IMR-90 (cell line): ENCODE measurements around the gene SLC26A5. TPM values are rescaled to one million over a fixed set of nuclear protein-coding genes. Genes with fewer than 3 reads are reported as not detected.

Experiments used
- ATAC-seq: fragments of 200-7000 bp; cut with Tn5 transposase; 2 replicates; pipeline ENCODE4 v1.9.1; 2020; ENCODE audit warnings: low read depth, mild to moderate bottlenecking, moderate library complexity
- BruUV-seq: library from RNA; stranded (reverse); fragments of 400-500 nt; replicated peaks from 2 replicates; lab custom pipeline; 2021; lab: Mats Ljungman, UMichigan
- CTCF ChIA-PET: fragments of 300-600 bp; formaldehyde crosslinking; extraction: SDS; loops from one replicate; lab custom pipeline; 2021; ENCODE audit warnings: antibody characterized with exemption; lab: Yijun Ruan, JAX
- POLR2A ChIA-PET: fragments of 300-600 bp; sonication (Branson Sonifier 250); formaldehyde crosslinking; loops from one replicate; lab custom pipeline; 2022; ENCODE audit warnings: antibody characterized with exemption; ENCODE audit not compliant: unreplicated experiment; lab: Charles Lee
- DNase-seq: peaks from one replicate; pipeline ENCODE4 v3.0.0; 2013
- H2AFZ ChIP-seq: replicated peaks from 2 replicates; pipeline ENCODE3; 2013; ENCODE audit warnings: low read length, mild to moderate bottlenecking; ENCODE audit not compliant: poor library complexity
- H2AK5ac ChIP-seq: 2 replicates; pipeline ENCODE4 v1.6.1; 2013; ENCODE audit warnings: low read depth, low read length, inconsistent platforms
- H2AK9ac ChIP-seq: replicated peaks from 2 replicates; pipeline ENCODE3; 2013; ENCODE audit warnings: mild to moderate bottlenecking, low read depth, low read length, moderate library complexity; ENCODE audit not compliant: poor library complexity
- H2BK120ac ChIP-seq: 2 replicates; pipeline ENCODE4 v1.6.1; 2013; ENCODE audit warnings: low read depth, low read length, inconsistent platforms
- H2BK15ac ChIP-seq: 3 replicates; pipeline ENCODE4 v1.6.1; 2013; ENCODE audit warnings: low read depth, low read length, inconsistent platforms
- H2BK20ac ChIP-seq: 2 replicates; pipeline ENCODE4 v1.6.1; 2013; ENCODE audit warnings: low read depth, mild to moderate bottlenecking, inconsistent platforms, low read length, moderate library complexity
- H2BK5ac ChIP-seq: 2 replicates; pipeline ENCODE4 v1.6.1; 2013; ENCODE audit warnings: mild to moderate bottlenecking, low read depth, low read length, inconsistent platforms; ENCODE audit not compliant: poor library complexity, severe bottlenecking
- H3K14ac ChIP-seq: replicated peaks from 2 replicates; pipeline ENCODE4 v1.6.1; 2013; ENCODE audit warnings: low read depth, low read length, inconsistent platforms
- H3K18ac ChIP-seq: 2 replicates; pipeline ENCODE4 v1.6.1; 2013; ENCODE audit warnings: low read depth, low read length, control low read depth
- H3K23ac ChIP-seq: 2 replicates; pipeline ENCODE4 v1.6.1; 2013; ENCODE audit warnings: low read depth, low read length, inconsistent platforms
- H3K27ac ChIP-seq: 2 replicates; pipeline ENCODE4 v1.5.1; 2013; ENCODE audit warnings: mild to moderate bottlenecking, control low read depth, low read length; ENCODE audit not compliant: insufficient read depth
- H3K27me3 ChIP-seq: 2 replicates; pipeline ENCODE4 v1.6.1; 2013; ENCODE audit warnings: low read length; ENCODE audit not compliant: control insufficient read depth, insufficient read depth
- H3K36me3 ChIP-seq: 2 replicates; pipeline ENCODE4 v1.6.1; 2013; ENCODE audit warnings: low read length, mixed read lengths; ENCODE audit not compliant: control insufficient read depth, insufficient read depth
- H3K4ac ChIP-seq: 2 replicates; pipeline ENCODE4 v1.6.1; 2013; ENCODE audit warnings: low read depth, low read length, inconsistent platforms
- H3K4me1 ChIP-seq: 2 replicates; pipeline ENCODE4 v1.6.1; 2013; ENCODE audit warnings: low read length, mixed read lengths; ENCODE audit not compliant: control insufficient read depth, insufficient read depth
- H3K4me2 ChIP-seq: 2 replicates; pipeline ENCODE4 v1.6.1; 2013; ENCODE audit warnings: low read depth, mild to moderate bottlenecking, control low read depth, low read length, moderate library complexity
- H3K4me3 ChIP-seq: 2 replicates; pipeline ENCODE4 v1.5.1; 2013; ENCODE audit warnings: low read depth, mild to moderate bottlenecking, control low read depth, low read length, moderate library complexity; ENCODE audit not compliant: insufficient read depth
- H3K56ac ChIP-seq: 2 replicates; pipeline ENCODE4 v1.6.1; 2013; ENCODE audit warnings: low read length, inconsistent platforms; ENCODE audit not compliant: insufficient read depth; ENCODE audit errors: extremely low read depth
- H3K79me1 ChIP-seq, 2 experiments: 2 replicates each; pipeline ENCODE4 v1.6.1; 2013; ENCODE audit warnings: low read length in 2 of 2, inconsistent platforms in 1 of 2, low read depth in 1 of 2
- H3K9ac ChIP-seq: 2 replicates; pipeline ENCODE4 v1.6.1; 2013; ENCODE audit warnings: low read depth, low read length, control low read depth
- H3K9me1 ChIP-seq: 2 replicates; pipeline ENCODE4 v1.6.1; 2013; ENCODE audit warnings: low read length, inconsistent platforms; ENCODE audit not compliant: insufficient read depth
- H3K9me3 ChIP-seq: 2 replicates; pipeline ENCODE4 v1.6.1; 2013; ENCODE audit warnings: low read length; ENCODE audit not compliant: control insufficient read depth, insufficient read depth
- H4K20me1 ChIP-seq: 2 replicates; pipeline ENCODE4 v1.6.1; 2013; ENCODE audit warnings: low read length, inconsistent platforms; ENCODE audit not compliant: insufficient read depth
- H4K5ac ChIP-seq: 2 replicates; pipeline ENCODE4 v1.6.1; 2013; ENCODE audit warnings: mild to moderate bottlenecking, low read depth, low read length, control low read depth
- H4K8ac ChIP-seq, 2 experiments: 2 replicates each; pipeline ENCODE4 v1.6.1; 2013; ENCODE audit warnings: low read depth in 2 of 2, low read length in 2 of 2, control low read depth in 1 of 2, inconsistent platforms in 1 of 2
- H4K91ac ChIP-seq: 2 replicates; pipeline ENCODE4 v1.6.1; 2013; ENCODE audit warnings: low read depth, low read length, inconsistent platforms; ENCODE audit not compliant: insufficient read depth
- BHLHE40 ChIP-seq: fragments of 150-350 bp; IDR thresholded peaks from 2 replicates; pipeline ENCODE4 v1.6.1; 2016; ENCODE audit warnings: mild to moderate bottlenecking, low read depth, low read length
- CEBPB ChIP-seq: IDR thresholded peaks from 2 replicates; pipeline ENCODE4 v1.6.1; 2012; ENCODE audit warnings: low read depth, low read length, improper control_type of control experiment
- CHD1 ChIP-seq: IDR thresholded peaks from 2 replicates; pipeline ENCODE4 v1.6.1; 2012; ENCODE audit warnings: low read depth, low read length, improper control_type of control experiment
- FOS ChIP-seq: fragments of 150-350 bp; IDR thresholded peaks from 2 replicates; pipeline ENCODE4 v1.6.1; 2016; ENCODE audit warnings: low read depth, low read length
- MAFK ChIP-seq: IDR thresholded peaks from 2 replicates; pipeline ENCODE4 v1.6.1; 2012; ENCODE audit warnings: low read depth, low read length, improper control_type of control experiment
- MAZ ChIP-seq: IDR thresholded peaks from 2 replicates; pipeline ENCODE4 v1.6.1; 2012; ENCODE audit warnings: low read depth, mild to moderate bottlenecking, low read length, improper control_type of control experiment, moderate library complexity, borderline replicate concordance
- MXI1 ChIP-seq: IDR thresholded peaks from 2 replicates; pipeline ENCODE4 v1.6.1; 2012; ENCODE audit warnings: low read depth, mild to moderate bottlenecking, low read length, moderate library complexity, borderline replicate concordance
- NFE2L2 ChIP-seq: fragments of 150-350 bp; IDR thresholded peaks from 2 replicates; pipeline ENCODE4 v1.6.1; 2016; ENCODE audit warnings: low read depth, mild to moderate bottlenecking, low read length
- POLR2A ChIP-seq: IDR thresholded peaks from 2 replicates; pipeline ENCODE4 v1.6.1; 2012; ENCODE audit warnings: mild to moderate bottlenecking, low read depth, low read length
- RAD21 ChIP-seq: IDR thresholded peaks from 2 replicates; pipeline ENCODE4 v1.6.1; 2012; ENCODE audit warnings: low read length, improper control_type of control experiment
- RCOR1 ChIP-seq: IDR thresholded peaks from 2 replicates; pipeline ENCODE4 v1.6.1; 2012; ENCODE audit warnings: mild to moderate bottlenecking, low read length, improper control_type of control experiment; ENCODE audit not compliant: insufficient replicate concordance
- RFX5 ChIP-seq: IDR thresholded peaks from 2 replicates; pipeline ENCODE4 v1.8.0; 2012; ENCODE audit warnings: low read depth, mild to moderate bottlenecking, low read length, moderate library complexity
- SMC3 ChIP-seq: fragments of 150-350 bp; IDR thresholded peaks from 2 replicates; pipeline ENCODE4 v1.6.1; 2016; ENCODE audit warnings: low read depth, mild to moderate bottlenecking, antibody characterized with exemption, low read length, moderate library complexity
- WGBS, 2 experiments: methylation state at CpG; one replicate each; pipeline versions ENCODE4 v1.1.5 to v1.1.7; 2013; ENCODE audit warnings: missing lambda C conversion rate in 2 of 2; ENCODE audit not compliant: insufficient read length in 1 of 2; ENCODE audit errors: extremely low coverage in 2 of 2; 5-methylcytosine and 5-hydroxymethylcytosine counted together
- dilution Hi-C: fragments of 300-500 bp; cut with HindIII; formaldehyde crosslinking; loops from one replicate; pipeline ENCODE4 v1.14.3; 2018; ENCODE audit warnings: low sequenced_read_pairs; ENCODE audit not compliant: unreplicated experiment
- in situ Hi-C: fragments of 300-500 bp; cut with MboI; formaldehyde crosslinking; loops from 3 replicates; pipeline ENCODE4 v1.14.3; 2019; ENCODE audit warnings: low sequenced_read_pairs, inconsistent platforms, mixed read lengths
- intact Hi-C: fragments of 100-400 bp; cut with micrococcal nuclease; formaldehyde crosslinking; loops from 2 replicates; pipeline ENCODE4 v1.10.0; 2022
- polyA plus RNA-seq, 3 experiments: library from polyadenylated mRNA; depleted of rRNA; stranded (reverse); fragments of >200 nt; gene quantifications; 2 replicates each; pipeline ENCODE4 v1.2.3, GENCODE V29; 2012; ENCODE audit warnings: low replicate concordance in 1 of 3
- total RNA-seq: library from RNA; depleted of rRNA; stranded (reverse); fragments of >200 nt; gene quantifications from 2 replicates; pipeline ENCODE4 v1.2.3, GENCODE V29; 2012
- TF ChIP-seq, protein P1 (sequence below): fragments of 150-350 bp; IDR thresholded peaks from 2 replicates; pipeline ENCODE4 v1.6.1; 2016; ENCODE audit warnings: low read depth, mild to moderate bottlenecking, low read length, moderate library complexity, borderline replicate concordance
- TF ChIP-seq, protein P2 (sequence below): fragments of 150-350 bp; IDR thresholded peaks from 2 replicates; pipeline ENCODE4 v1.6.1; 2017; ENCODE audit warnings: mild to moderate bottlenecking, antibody characterized with exemption, low read length, low read depth
- TF ChIP-seq, protein P3 (sequence below): conservative IDR thresholded peaks from 2 replicates; pipeline ENCODE4 v1.5.1; 2012; ENCODE audit warnings: mild to moderate bottlenecking, low read depth, low read length, improper control_type of control experiment

The SLC26A5 gene
- total and polyA plus RNA-seq, 2 of the 4 experiments (the other 2 are of a cell fraction) = not detected

DNA sequence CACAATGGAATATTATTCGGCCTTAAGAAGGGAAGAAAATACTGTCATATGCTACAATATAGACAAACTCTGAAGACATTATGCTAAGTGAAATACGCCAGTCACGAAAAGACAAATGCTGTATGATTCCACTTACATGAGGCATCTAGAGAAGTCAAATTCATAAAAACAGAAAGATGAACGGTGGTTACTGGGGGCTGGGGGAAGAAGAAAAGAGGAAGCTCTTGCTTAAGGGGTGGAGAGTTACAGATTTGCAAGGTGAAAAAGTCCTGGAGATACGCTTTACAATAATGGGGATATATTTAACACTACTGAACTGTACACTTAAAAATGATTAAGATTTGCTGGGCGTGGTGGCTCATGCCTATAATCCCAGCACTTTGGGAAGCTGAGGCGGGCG lies 49.5 kb downstream of the SLC26A5 start:
- H3K18ac ChIP-seq = no peak overlapping the region

More for the DNA sequence above, 49.5 kb downstream of the SLC26A5 start:
- POLR2A ChIA-PET = no interaction called here
- no peaks in the 10 kb centered on the region for H3K9me1 ChIP-seq
- WGBS, 2 experiments = no CpG with 5 or more reads among the region's 8 CpGs
- H4K5ac ChIP-seq = no peak overlapping the region
- no peak overlapping the region for H2BK5ac ChIP-seq
- no peak overlapping the region for H3K9ac ChIP-seq
- H3K4ac ChIP-seq = no peak overlapping the region
- no peak overlapping the region for H3K4me2 ChIP-seq
- no peak overlapping the region for H3K23ac ChIP-seq
- H3K27me3 ChIP-seq = peaks cover 2% of the 10 kb centered on the region
- H2AK5ac ChIP-seq = no peak overlapping the region
- H2AFZ ChIP-seq = no peak overlapping the region
- TF ChIP-seq, protein P1, sequence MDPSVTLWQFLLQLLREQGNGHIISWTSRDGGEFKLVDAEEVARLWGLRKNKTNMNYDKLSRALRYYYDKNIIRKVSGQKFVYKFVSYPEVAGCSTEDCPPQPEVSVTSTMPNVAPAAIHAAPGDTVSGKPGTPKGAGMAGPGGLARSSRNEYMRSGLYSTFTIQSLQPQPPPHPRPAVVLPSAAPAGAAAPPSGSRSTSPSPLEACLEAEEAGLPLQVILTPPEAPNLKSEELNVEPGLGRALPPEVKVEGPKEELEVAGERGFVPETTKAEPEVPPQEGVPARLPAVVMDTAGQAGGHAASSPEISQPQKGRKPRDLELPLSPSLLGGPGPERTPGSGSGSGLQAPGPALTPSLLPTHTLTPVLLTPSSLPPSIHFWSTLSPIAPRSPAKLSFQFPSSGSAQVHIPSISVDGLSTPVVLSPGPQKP = no peak
- TF ChIP-seq RFX5 = no peak
- TF ChIP-seq MXI1 = no peak
- no peak for TF ChIP-seq SMC3
- TF ChIP-seq POLR2A = no peak
- no peak for TF ChIP-seq MAFK
- no peak for TF ChIP-seq FOS
- TF ChIP-seq, protein P2, sequence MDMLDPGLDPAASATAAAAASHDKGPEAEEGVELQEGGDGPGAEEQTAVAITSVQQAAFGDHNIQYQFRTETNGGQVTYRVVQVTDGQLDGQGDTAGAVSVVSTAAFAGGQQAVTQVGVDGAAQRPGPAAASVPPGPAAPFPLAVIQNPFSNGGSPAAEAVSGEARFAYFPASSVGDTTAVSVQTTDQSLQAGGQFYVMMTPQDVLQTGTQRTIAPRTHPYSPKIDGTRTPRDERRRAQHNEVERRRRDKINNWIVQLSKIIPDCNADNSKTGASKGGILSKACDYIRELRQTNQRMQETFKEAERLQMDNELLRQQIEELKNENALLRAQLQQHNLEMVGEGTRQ = no peak
- TF ChIP-seq CEBPB = no peak
- TF ChIP-seq RCOR1 = no peak
- TF ChIP-seq, protein P3, sequence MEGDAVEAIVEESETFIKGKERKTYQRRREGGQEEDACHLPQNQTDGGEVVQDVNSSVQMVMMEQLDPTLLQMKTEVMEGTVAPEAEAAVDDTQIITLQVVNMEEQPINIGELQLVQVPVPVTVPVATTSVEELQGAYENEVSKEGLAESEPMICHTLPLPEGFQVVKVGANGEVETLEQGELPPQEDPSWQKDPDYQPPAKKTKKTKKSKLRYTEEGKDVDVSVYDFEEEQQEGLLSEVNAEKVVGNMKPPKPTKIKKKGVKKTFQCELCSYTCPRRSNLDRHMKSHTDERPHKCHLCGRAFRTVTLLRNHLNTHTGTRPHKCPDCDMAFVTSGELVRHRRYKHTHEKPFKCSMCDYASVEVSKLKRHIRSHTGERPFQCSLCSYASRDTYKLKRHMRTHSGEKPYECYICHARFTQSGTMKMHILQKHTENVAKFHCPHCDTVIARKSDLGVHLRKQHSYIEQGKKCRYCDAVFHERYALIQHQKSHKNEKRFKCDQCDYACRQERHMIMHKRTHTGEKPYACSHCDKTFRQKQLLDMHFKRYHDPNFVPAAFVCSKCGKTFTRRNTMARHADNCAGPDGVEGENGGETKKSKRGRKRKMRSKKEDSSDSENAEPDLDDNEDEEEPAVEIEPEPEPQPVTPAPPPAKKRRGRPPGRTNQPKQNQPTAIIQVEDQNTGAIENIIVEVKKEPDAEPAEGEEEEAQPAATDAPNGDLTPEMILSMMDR = no peak
- no peak for TF ChIP-seq NFE2L2
- TF ChIP-seq RAD21 = no peak
- TF ChIP-seq BHLHE40 = no peak
- TF ChIP-seq CHD1 = no peak
- no peak for TF ChIP-seq MAZ
- H2BK20ac ChIP-seq = no peak overlapping the region
- H3K27ac ChIP-seq = no peak overlapping the region
- no TSS peak for BruUV-seq
- no peak overlapping the region for H2BK120ac ChIP-seq
- H4K91ac ChIP-seq = no peak overlapping the region
- no peak overlapping the region for H4K8ac ChIP-seq
- in situ Hi-C loops = no loop called here
- no peak overlapping the region for H3K4me3 ChIP-seq
- intact Hi-C loops = no loop called here
- dilution Hi-C loops = no loop called here
- CTCF ChIA-PET = no interaction called here
- H3K14ac ChIP-seq = no peak overlapping the region
- H3K56ac ChIP-seq = no peak overlapping the region
- no peaks in the 10 kb centered on the region for H4K20me1 ChIP-seq
- ATAC-seq (no peak), DNase-seq (no peak)
- H2BK15ac ChIP-seq = no peak overlapping the region
- no peaks in the 10 kb centered on the region for H3K4me1 ChIP-seq
- no peaks in the 10 kb centered on the region for H3K79me1 ChIP-seq
- H3K36me3 ChIP-seq = no peaks in the 10 kb centered on the region
- no peaks in the 10 kb centered on the region for H3K9me3 ChIP-seq
- H2AK9ac ChIP-seq = no peak overlapping the region
